Bronchial epithelial cell (primary cell): Measurements from ENCODE around the gene JPH2. TPM values are rescaled to one million over a fixed set of nuclear protein-coding genes. Genes with fewer than 3 reads are reported as not detected.
A peak's percentile ranks its signal among the peaks of the same experiment; 100 is the strongest.

Experiments
- DNase-seq: peaks from one replicate; pipeline ENCODE4 v3.0.0-alpha.2; 2010; ENCODE audit warnings: low read depth
- FAIRE-seq: peaks from 2 replicates; lab custom pipeline; 2011; peaks lifted over from hg19 to GRCh38; lab: Jason Lieb, UNC
- H3K27me3 ChIP-seq: 2 replicates; pipeline ENCODE4 v1.5.1; 2011; ENCODE audit warnings: low read length; ENCODE audit not compliant: control insufficient read depth, insufficient read depth
- H3K36me3 ChIP-seq: 2 replicates; pipeline ENCODE4 v1.5.1; 2011; ENCODE audit warnings: low read length; ENCODE audit not compliant: control insufficient read depth, insufficient read depth
- H3K4me3 ChIP-seq: 2 replicates; pipeline ENCODE4 v1.5.1; 2011; ENCODE audit warnings: mild to moderate bottlenecking, low read depth, low read length, control low read depth
- total RNA-seq: library from RNA; depleted of rRNA; stranded (reverse); fragments of >200 nt; gene quantifications from 2 replicates; pipeline ENCODE4 v1.2.1, GENCODE V29; 2014
- TF ChIP-seq, protein P1 (sequence below): IDR thresholded peaks from 2 replicates; pipeline ENCODE4 v1.5.1; 2011; ENCODE audit warnings: mild to moderate bottlenecking, moderate library complexity, low read length, control low read depth, inconsistent platforms; ENCODE audit not compliant: insufficient read depth, severe bottlenecking

JPH2 gene
- total RNA-seq, 1 donor from 2014 or later, result under 0.01 TPM

DNA sequence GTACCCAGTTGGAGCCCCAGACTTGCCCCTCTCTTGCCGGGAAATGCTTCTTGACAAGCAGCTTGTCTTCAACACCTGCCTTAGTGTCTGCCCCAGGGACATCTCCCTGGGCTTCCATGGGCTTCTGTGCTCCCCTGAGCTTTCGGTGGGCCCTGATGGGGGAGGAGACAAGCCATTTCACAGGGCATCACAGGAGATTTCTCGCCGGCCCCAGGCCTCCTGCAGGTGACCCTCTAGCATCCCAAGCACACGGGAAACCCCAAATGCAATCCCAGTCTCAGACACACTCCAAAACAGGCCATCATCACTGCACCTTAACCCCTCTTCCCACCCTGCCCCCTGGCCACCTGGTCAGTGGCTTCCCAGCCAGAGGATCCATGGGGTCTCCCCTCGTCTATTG is 74.5 kb downstream of the JPH2 start:
- DNase-seq (no peak), FAIRE-seq (no peak)
- H3K4me3 ChIP-seq, result no peak overlapping the region
- H3K27me3 ChIP-seq, result peaks cover 3% of the 10 kb centered on the region
- no peaks in the 10 kb centered on the region for H3K36me3 ChIP-seq
- TF ChIP-seq, protein P1, sequence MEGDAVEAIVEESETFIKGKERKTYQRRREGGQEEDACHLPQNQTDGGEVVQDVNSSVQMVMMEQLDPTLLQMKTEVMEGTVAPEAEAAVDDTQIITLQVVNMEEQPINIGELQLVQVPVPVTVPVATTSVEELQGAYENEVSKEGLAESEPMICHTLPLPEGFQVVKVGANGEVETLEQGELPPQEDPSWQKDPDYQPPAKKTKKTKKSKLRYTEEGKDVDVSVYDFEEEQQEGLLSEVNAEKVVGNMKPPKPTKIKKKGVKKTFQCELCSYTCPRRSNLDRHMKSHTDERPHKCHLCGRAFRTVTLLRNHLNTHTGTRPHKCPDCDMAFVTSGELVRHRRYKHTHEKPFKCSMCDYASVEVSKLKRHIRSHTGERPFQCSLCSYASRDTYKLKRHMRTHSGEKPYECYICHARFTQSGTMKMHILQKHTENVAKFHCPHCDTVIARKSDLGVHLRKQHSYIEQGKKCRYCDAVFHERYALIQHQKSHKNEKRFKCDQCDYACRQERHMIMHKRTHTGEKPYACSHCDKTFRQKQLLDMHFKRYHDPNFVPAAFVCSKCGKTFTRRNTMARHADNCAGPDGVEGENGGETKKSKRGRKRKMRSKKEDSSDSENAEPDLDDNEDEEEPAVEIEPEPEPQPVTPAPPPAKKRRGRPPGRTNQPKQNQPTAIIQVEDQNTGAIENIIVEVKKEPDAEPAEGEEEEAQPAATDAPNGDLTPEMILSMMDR, result no peak

DNA sequence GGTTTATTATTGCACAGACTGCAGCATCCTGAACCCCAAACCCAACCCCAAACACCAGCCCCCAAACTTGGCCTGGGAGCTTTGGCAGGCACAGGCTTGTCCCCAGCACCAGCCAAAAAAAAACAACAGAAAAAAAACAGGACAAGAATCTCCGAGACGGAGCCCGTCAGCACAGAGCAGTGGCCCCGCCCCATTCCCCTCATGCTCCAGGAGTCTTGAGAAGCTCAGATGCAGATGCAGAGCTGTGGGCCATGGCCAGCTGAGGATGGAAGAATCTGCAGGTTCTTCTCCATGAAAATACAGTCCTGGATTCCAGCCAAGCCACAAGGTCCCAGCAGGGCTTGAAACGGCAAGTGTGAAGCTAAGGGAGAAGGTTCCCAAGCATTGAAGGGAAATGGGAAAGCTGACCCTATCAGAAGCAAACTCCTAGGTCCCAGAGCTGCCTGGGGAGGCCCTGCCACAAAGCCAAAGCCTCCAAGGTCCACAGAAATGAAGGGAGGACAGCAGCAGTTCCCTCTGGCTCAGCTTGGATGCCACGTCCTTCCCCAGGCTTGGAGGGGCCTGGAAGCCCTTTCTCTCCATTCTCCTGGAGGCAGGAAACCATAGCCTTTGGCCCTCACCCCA is 75.2 kb downstream of the JPH2 start:
- peak; percentile 36 for DNase-seq
- Histone ChIP-seq H3K36me3 (no peaks in the 10 kb centered on the region), H3K27me3 (peaks cover 3% of the 10 kb centered on the region), H3K4me3 (no peak overlapping the region)
- peak; percentile 68 for FAIRE-seq
- TF ChIP-seq, protein P1, result no peak

DNA sequence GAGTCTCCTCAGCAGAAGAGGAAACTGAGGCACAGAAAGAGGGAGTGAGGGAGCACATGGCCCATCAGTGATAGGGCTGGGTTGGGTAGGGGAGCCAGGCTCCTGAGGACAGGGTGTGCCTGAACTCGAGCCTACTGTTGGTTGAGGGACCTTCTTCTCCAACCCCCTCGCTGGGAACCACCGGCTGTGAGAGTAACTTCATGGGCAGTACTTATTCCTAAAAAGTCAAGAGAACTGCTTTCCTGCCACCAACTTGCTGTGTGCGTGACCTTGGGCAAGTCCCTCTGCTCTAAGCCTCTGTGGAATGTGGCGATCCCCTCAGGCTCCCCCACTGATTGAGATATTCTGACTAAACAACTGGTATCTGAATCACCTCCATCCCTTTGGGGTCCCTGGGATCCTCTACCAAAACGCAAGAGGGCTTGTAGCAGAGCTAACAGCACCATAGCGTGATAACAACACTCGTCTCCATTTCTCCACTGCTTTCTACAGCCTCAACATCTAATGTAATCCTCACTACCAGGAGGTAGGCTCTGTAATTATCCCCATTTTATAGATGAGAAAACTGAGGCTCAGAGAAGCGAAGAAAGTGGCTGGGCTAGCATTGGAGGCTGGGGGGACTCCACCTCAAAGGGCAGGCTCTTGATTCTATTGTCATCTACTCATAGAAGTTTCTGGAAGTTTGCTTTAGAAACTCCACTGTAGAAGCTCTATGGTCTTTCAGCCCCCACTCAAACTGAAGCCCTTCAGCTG is 76.0 kb downstream of the JPH2 start:
- FAIRE-seq (no peak), DNase-seq (no peak)
- peaks cover 2% of the 10 kb centered on the region for H3K27me3 ChIP-seq
- TF ChIP-seq, protein P1, result no peak
- H3K4me3 ChIP-seq, result no peak overlapping the region
- no peaks in the 10 kb centered on the region for H3K36me3 ChIP-seq

DNA sequence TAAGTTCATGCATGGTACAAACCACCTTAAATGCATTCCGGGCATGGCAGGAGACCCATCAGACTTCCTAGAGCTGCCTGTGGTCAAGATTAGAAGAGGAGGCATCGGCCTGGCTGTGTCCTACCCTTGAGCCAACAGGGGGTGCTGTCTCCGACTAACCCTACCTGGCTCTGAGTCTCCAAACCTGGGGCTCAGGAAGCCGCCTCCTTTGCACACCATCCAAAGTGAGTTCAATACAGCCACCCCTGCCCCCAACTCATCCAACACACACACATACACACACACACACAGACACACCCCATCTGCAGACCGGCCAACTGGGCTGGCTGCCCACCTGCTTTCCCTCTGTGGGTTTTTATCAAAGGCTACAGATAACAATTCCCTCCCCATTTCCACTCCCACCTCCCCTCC is 77.0 kb downstream of the JPH2 start:
- FAIRE-seq, result no peak
- Histone ChIP-seq H3K27me3 (peaks cover under 1% of the 10 kb centered on the region), H3K4me3 (no peak overlapping the region), H3K36me3 (no peaks in the 10 kb centered on the region)
- TF ChIP-seq, protein P1, result peak; percentile 32
- no peak for DNase-seq

DNA sequence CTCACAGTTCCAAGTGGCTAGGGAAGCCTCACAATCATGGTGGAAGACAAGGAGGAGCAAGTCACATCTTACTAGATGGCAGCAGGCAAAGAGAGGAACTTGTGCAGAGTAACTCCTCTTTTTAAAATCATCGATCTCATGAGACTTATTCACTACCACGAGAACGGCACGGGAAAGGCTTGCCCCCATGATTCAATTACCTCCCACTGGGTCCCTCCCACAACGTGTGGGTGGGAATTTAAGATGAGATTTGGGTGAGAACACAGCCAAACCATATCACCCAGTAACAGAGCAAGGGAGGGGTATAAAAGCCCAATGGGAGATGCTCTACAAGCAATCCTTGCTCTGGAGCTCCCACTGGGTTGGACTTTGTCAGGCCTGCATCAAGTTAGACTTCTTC is 80.4 kb downstream of the JPH2 start:
- TF ChIP-seq, protein P1, result no peak
- Histone ChIP-seq H3K27me3 (no peaks in the 10 kb centered on the region), H3K36me3 (no peaks in the 10 kb centered on the region), H3K4me3 (no peak overlapping the region)
- FAIRE-seq, result no peak
- no peak for DNase-seq
